PC-9 (cell line): ENCODE results near the gene ARHGEF33. TPM values are rescaled to one million over a fixed set of nuclear protein-coding genes. Genes with fewer than 3 reads are reported as not detected.

Experiments used
- BruUV-seq: library from RNA; stranded (reverse); fragments of 400-500 nt; replicated peaks from 2 replicates; lab custom pipeline; 2021; lab: Mats Ljungman, UMichigan
- CTCF ChIA-PET: fragments of 300-600 bp; sonication (Branson Sonifier 250); formaldehyde crosslinking; loops from one replicate; lab custom pipeline; 2022; ENCODE audit warnings: antibody characterized with exemption; lab: Charles Lee
- POLR2A ChIA-PET: fragments of 300-600 bp; sonication (Branson Sonifier 250); formaldehyde crosslinking; loops from one replicate; lab custom pipeline; 2022; ENCODE audit warnings: antibody characterized with exemption; ENCODE audit not compliant: unreplicated experiment; lab: Charles Lee
- DNase-seq, 2 experiments: peaks; one replicate each; pipeline versions ENCODE4 v3.0.0 to v3.0.0-alpha.2; 2015 to 2022; ENCODE audit warnings: mixed read lengths in 1 of 2
- H2AFZ ChIP-seq: fragments of 200-600 bp; sonication (generic); 2 replicates; pipeline ENCODE4 v1.8.1; 2017; ENCODE audit warnings: antibody characterized with exemption
- H3F3A ChIP-seq: fragments of 200-600 bp; sonication (generic); 2 replicates; pipeline ENCODE4 v1.8.1; 2017; ENCODE audit warnings: antibody characterized with exemption, mild to moderate bottlenecking, low read depth; ENCODE audit not compliant: insufficient read depth
- H3K27ac ChIP-seq: fragments of 200-600 bp; sonication (generic); 2 replicates; pipeline ENCODE4 v1.6.1; 2016; ENCODE audit warnings: mixed run types
- H3K27me3 ChIP-seq: fragments of 200-600 bp; sonication (generic); 2 replicates; pipeline ENCODE4 v1.6.1; 2016; ENCODE audit warnings: low read depth, mixed run types; ENCODE audit not compliant: insufficient read depth
- H3K36me3 ChIP-seq: fragments of 200-600 bp; sonication (generic); 2 replicates; pipeline ENCODE4 v1.6.1; 2016; ENCODE audit warnings: low read depth, mixed run types
- H3K4me1 ChIP-seq: fragments of 200-600 bp; sonication (generic); replicated peaks from 2 replicates; pipeline ENCODE4 v1.6.1; 2016; ENCODE audit warnings: mixed run types; ENCODE audit not compliant: insufficient read depth
- H3K4me2 ChIP-seq: fragments of 200-600 bp; sonication (generic); 2 replicates; pipeline ENCODE4 v1.6.1; 2017; ENCODE audit warnings: mixed run types
- H3K4me3 ChIP-seq: fragments of 200-600 bp; sonication (generic); 2 replicates; pipeline ENCODE4 v1.6.1; 2016; ENCODE audit warnings: mixed run types
- H3K79me2 ChIP-seq: fragments of 200-600 bp; sonication (generic); 2 replicates; pipeline ENCODE4 v1.6.1; 2017; ENCODE audit warnings: low read depth, mixed run types
- H3K9me2 ChIP-seq: fragments of 200-600 bp; sonication (generic); 2 replicates; pipeline ENCODE4 v1.8.1; 2017; ENCODE audit warnings: mild to moderate bottlenecking; ENCODE audit not compliant: insufficient read depth
- H3K9me3 ChIP-seq: fragments of 200-600 bp; sonication (generic); 2 replicates; pipeline ENCODE4 v1.8.1; 2016; ENCODE audit warnings: low read depth; ENCODE audit not compliant: insufficient read depth
- H4K20me1 ChIP-seq: fragments of 200-600 bp; sonication (generic); 2 replicates; pipeline ENCODE4 v1.8.1; 2017; ENCODE audit not compliant: insufficient read depth
- EZH2 ChIP-seq: fragments of 200-600 bp; sonication (generic); IDR thresholded peaks from 2 replicates; pipeline ENCODE4 v1.8.0; 2017; ENCODE audit warnings: antibody characterized with exemption, low read depth
- intact Hi-C: fragments of 100-400 bp; cut with micrococcal nuclease; formaldehyde crosslinking; loops from one replicate; pipeline ENCODE4 v1.10.0; 2022; ENCODE audit not compliant: unreplicated experiment
- total RNA-seq: library from RNA; stranded (reverse); gene quantifications from 2 replicates; pipeline ENCODE4 v1.2.3, GENCODE V29; 2021
- TF ChIP-seq, protein P1 (sequence below): fragments of 200-600 bp; sonication (generic); conservative IDR thresholded peaks from 2 replicates; pipeline ENCODE4 v1.6.1; 2017; ENCODE audit warnings: mixed run types, antibody characterized with exemption, mild to moderate bottlenecking, moderate library complexity

ARHGEF33 gene
- total RNA-seq, 1 experiment from 2014 or later, result 1.0 TPM

DNA sequence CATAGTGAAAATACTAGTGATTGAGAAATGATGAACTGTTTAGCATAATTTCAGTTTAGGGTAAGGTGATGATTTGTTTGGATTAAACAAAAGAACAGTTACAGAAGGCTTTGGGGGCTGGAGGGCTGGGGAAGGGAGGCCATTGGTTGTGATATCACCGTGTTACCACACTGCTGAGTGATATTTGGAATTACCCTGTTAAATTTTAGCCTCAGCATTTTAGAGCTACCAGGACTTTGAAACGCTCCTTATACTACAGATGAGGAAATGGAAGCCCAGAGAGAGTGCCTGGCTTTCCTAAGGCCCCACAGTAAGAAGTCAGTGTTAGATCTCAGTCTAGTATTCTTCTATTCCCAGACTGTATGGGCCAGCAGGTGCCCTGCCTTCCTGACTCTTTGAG is 15.6 kb downstream of the ARHGEF33 start:
- TF ChIP-seq, protein P1, sequence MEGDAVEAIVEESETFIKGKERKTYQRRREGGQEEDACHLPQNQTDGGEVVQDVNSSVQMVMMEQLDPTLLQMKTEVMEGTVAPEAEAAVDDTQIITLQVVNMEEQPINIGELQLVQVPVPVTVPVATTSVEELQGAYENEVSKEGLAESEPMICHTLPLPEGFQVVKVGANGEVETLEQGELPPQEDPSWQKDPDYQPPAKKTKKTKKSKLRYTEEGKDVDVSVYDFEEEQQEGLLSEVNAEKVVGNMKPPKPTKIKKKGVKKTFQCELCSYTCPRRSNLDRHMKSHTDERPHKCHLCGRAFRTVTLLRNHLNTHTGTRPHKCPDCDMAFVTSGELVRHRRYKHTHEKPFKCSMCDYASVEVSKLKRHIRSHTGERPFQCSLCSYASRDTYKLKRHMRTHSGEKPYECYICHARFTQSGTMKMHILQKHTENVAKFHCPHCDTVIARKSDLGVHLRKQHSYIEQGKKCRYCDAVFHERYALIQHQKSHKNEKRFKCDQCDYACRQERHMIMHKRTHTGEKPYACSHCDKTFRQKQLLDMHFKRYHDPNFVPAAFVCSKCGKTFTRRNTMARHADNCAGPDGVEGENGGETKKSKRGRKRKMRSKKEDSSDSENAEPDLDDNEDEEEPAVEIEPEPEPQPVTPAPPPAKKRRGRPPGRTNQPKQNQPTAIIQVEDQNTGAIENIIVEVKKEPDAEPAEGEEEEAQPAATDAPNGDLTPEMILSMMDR, result no peak
- TF ChIP-seq EZH2, result no peak
- Histone ChIP-seq H3K4me2 (no peak overlapping the region), H3K36me3 (no peaks in the 10 kb centered on the region), H3K4me3 (no peak overlapping the region), H3K9me3 (no peaks in the 10 kb centered on the region), H4K20me1 (no peaks in the 10 kb centered on the region), H2AFZ (no peak overlapping the region), H3F3A (no peaks in the 10 kb centered on the region), H3K9me2 (no peaks in the 10 kb centered on the region), H3K4me1 (0 out of 2 replicates have a peak, but pooled peaks cover 4% of the 10 kb centered on the region), H3K27me3 (no peaks in the 10 kb centered on the region), H3K79me2 (no peaks in the 10 kb centered on the region), H3K27ac (no peak overlapping the region)
- BruUV-seq, result no TSS peak
- ChIA-PET CTCF (no interaction called here), POLR2A (no interaction called here)
- intact Hi-C loops, result no loop called here
- no peak for DNase-seq

- H2AFZ ChIP-seq, result no peak overlapping the region
- CTCF ChIA-PET, result no interaction called here
- BruUV-seq, result no TSS peak
These were observed 17.6 kb downstream of the ARHGEF33 start for GRCh38 chr2:38907242-38907641.

GRCh38 chr2:38907743-38908562 is 18.3 kb downstream of the ARHGEF33 start:
- H3K27me3 ChIP-seq, result no peaks in the 10 kb centered on the region
- TF ChIP-seq, protein P1, result no peak
- no peak for TF ChIP-seq EZH2
- ChIA-PET POLR2A (no interaction called here), CTCF (no interaction called here)
- no peaks in the 10 kb centered on the region for H3K9me3 ChIP-seq
- peak in 1 of 2 experiments; percentile 3 for DNase-seq
- H3F3A ChIP-seq, result no peaks in the 10 kb centered on the region
- intact Hi-C loops, result no loop called here
- H3K4me3 ChIP-seq, result no peak overlapping the region
- no peak overlapping the region for H3K27ac ChIP-seq
- no TSS peak for BruUV-seq
- no peaks in the 10 kb centered on the region for H4K20me1 ChIP-seq
- H3K4me2 ChIP-seq, result no peak overlapping the region
- no peak overlapping the region for H2AFZ ChIP-seq
- H3K4me1 ChIP-seq, result 0 out of 2 replicates have a peak, but pooled peaks cover 4% of the 10 kb centered on the region
- no peaks in the 10 kb centered on the region for H3K79me2 ChIP-seq
- no peaks in the 10 kb centered on the region for H3K36me3 ChIP-seq
- H3K9me2 ChIP-seq, result no peaks in the 10 kb centered on the region

More at GRCh38 chr2:38907242-38907641, 17.6 kb downstream of the ARHGEF33 start:
- no peak for DNase-seq
- TF ChIP-seq, protein P1, result no peak
- TF ChIP-seq EZH2, result no peak
- no peaks in the 10 kb centered on the region for H3F3A ChIP-seq
- 0 out of 2 replicates have a peak, but pooled peaks cover 4% of the 10 kb centered on the region for H3K4me1 ChIP-seq
- intact Hi-C loops, result no loop called here
- H4K20me1 ChIP-seq, result no peaks in the 10 kb centered on the region
- no peaks in the 10 kb centered on the region for H3K9me2 ChIP-seq
- no peak overlapping the region for H3K27ac ChIP-seq
- H3K4me2 ChIP-seq, result no peak overlapping the region
- H3K27me3 ChIP-seq, result no peaks in the 10 kb centered on the region
- H3K79me2 ChIP-seq, result no peaks in the 10 kb centered on the region
- H3K9me3 ChIP-seq, result no peaks in the 10 kb centered on the region
- H3K4me3 ChIP-seq, result no peak overlapping the region
- no peaks in the 10 kb centered on the region for H3K36me3 ChIP-seq
- POLR2A ChIA-PET, result no interaction called here
